Activated CD8-positive, alpha-beta memory T cell treated with anti-CD3 and anti-CD28 coated beads, Interleukin-2, amount 50 U/mL, for 48 hours (primary cell): ENCODE measurements around the gene SAE1.

Experiments used
- DNase-seq: peaks from one replicate; pipeline ENCODE4 v3.0.0-alpha.2; 2020

Gene SAE1

GRCh38 chr19:47168065-47168464 lies 37.4 kb downstream of the SAE1 start:
- no peak for DNase-seq

GRCh38 chr19:47172666-47173455 lies 42.2 kb downstream of the SAE1 start:
- no peak for DNase-seq

DNA sequence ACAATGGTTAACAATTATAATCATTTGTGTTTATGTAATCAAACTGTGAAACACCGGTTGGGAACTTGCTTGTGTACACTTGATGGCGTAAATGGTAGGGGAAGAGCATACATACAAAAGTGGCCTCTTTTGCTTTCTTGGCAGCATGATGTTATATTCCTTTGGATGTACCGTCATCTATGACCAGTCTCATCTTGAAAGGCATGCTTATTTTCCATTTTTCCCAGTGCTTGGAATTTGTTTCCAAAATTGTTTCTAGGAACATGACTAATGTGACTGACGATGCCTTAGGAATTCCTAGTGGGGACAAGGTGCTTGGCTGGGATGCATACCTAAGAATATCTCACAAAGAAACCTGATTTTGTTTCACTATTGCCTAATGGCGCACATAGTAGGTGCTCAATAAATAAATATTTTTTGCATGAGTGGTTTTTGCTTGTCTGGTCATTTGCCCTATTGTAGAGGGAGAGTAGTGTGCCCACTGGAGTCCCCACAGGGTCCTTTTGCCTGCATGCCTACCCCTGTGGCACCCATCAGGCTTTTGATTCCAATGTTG lies 45.5 kb downstream of the SAE1 start:
- no peak for DNase-seq

- no peak for DNase-seq
Measured at GRCh38 chr19:47176627-47177090, 46.0 kb downstream of the SAE1 start.

DNA sequence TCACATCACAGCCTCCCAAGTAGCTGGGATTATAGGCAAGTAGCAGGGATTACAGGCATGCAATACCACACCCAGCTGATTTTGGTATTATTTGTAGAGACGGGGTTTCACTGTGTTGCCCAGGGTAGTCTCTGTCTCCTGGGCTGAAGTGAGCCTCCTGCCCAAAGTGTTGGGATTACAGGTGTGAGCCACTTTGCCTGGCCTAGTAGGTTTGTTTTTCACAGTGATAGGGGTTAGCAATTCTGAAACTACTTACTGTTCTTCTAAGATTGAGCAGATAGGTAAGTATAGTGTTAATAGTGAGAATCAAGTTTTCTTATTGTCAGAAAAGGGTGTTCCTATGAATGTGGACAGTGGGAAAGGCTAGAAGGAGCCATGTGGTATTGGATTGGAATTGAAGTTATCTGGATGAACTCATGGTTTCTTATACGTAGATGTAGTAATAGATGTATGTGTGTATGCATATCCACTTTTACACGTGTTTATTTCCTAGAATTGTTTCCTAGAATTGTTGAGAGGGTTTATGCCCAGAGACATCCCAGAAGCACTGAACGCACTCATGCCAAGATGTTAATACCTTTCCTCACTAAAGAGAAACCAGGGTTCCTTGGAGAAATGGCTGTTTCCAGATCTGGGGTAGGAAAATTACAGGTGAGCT lies 49.1 kb downstream of the SAE1 start:
- no peak for DNase-seq

DNA sequence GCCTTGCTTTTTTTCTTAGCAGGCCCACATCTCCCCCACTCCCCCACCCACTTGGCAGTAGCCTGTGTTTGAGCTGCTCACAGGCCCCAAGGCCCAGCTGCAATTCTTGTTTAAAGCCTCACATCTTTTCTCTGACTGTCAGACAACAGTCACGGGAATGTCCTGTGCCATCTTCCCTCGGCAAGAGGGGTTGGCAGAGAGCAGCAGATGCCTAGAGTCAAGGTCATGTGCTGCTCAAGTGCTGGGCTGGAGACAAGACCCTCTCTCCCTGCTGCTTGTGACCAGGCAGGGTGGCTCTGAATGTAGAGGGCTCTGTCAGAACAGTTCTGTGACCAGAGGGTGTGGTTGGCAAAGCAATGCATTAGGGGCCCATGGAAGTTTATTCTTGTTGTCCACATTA lies 53.0 kb downstream of the SAE1 start:
- DNase-seq, result no peak

- peak; percentile 85 for DNase-seq
Measured at GRCh38 chr19:47186446-47187334, 56.1 kb downstream of the SAE1 start.

GRCh38 chr19:47187335-47187655 lies 56.7 kb downstream of the SAE1 start:
- no peak for DNase-seq

DNA sequence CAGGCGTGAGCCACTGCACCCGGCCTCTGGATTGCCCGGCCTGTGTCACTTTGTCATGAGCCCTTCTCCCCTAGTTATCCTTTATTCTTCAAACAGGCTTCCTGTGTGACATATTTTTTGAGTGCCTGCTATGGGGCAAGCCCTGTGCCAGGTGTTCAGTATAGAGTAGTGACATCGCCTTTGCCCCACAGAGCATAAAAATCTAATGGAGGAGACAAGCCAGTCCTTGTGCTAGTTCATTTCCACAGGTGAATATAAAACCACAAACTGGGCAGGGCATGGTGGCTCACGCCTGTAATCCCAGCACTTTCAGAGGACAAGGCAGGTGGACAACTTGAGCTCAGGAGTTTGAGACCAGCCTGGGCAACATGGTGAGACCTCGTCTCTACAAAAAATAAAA lies 57.2 kb downstream of the SAE1 start:
- DNase-seq, result no peak

- DNase-seq, result no peak
Measured at GRCh38 chr19:47188507-47189033, 57.9 kb downstream of the SAE1 start.

DNA sequence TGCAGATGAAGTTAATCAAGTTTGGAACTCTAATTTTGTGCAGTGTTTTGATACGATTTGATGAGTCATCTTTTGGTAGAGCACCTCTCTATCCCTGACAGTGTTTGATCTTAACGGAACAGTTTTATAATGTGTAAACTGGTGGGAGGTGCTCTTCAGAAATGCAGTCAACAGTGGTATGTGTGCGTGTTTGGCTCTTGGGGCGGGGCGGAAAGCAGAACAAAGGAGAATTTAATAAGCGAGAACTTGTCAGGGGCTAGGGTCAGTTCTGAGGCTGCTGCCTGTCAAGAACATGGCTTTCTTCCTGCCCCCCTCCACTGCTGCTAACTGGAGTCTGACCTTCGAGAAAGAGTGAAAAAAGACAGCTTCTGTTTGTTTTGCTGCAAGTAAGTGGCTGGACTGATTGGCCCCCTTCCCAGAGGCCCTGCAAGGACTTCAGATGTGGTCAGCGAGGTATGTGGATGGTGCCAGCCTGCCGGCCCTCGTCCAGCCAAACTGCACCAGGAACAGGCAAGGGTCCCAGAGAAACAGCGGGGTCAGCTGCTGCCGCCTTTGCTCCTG lies 59.6 kb downstream of the SAE1 start:
- peak; percentile 75 for DNase-seq

- no peak for DNase-seq
Measured at GRCh38 chr19:47195434-47195833, 64.8 kb downstream of the SAE1 start.

GRCh38 chr19:47197141-47197540 lies 66.5 kb downstream of the SAE1 start:
- no peak for DNase-seq

DNA sequence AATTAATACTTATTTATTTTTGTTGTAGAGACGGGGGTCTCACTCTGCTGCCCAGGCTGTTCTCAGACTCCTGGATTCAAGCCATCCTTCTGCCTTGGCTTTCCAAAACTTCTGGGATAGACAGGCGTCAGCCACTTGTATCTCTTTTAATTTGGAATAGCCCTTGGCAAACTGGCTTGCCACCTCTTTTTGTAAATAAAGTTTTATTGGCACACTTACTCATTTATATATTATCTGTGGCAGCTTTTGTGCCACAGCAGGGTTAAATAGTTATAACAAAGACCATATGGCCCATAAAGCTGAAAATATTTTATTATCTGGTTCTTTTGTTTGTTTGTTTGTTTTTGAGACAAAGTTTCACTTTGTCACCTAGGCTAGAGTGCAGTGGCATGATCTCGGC lies 69.9 kb downstream of the SAE1 start:
- no peak for DNase-seq

- DNase-seq, result no peak
Measured at GRCh38 chr19:47203254-47203653, 72.6 kb downstream of the SAE1 start.

DNA sequence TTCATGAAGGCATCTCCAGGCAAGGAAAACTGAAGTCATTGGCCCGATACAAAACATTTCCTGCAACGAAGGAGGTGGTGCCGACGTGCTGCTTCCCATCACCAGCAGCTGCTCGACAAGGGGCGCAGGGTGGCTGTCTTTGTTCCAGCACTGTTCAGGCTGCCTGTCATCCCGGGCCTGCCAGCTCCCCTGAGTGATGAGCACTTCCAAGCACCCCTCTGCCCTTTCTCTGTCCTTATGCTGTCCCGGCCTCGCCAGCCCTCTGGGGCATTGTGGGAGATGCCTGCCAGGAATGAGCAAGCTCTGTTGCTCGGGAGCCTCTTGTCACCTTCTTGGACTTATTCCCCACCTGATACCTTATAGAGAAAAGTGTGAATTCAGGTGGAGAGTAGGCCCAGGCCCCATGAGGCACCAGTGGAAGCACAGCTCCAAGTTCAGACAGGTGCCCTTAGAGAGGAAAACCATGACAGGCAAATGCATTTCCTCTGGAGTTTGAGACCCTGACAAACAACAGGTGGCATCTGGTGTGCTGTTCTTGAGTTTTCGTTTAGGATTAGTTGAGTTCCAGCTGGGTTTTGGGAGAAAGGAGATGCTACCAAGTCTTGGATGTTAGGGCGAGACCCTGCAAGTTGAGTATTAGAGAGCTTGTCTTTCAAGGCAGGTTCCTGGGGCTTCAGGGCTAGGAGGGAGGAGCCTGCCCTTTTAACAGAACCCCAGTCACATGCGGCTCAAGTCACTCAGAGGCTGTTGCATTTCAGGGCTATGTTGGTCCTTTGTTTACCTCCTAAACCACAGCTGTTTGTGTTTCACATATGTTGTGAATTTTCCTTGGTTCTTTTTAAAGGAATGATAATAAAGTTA lies 78.9 kb downstream of the SAE1 start:
- no peak for DNase-seq

DNA sequence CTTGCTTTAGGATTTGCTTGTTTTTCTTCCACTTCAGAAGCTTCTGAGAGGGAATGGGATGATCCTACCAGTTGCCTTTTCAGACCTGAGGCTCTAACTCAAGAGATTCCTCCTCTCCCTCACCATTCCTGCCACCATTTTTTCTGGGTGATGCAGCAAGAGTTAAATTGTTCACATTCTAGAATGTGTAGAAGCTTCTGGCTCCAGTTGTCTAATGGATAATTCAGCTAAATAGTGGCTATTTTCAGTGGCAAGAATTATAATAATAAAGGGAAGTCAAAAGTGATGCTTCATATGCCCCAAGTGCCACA lies 79.5 kb downstream of the SAE1 start:
- no peak for DNase-seq

- DNase-seq, result peak; percentile 88
Measured at GRCh38 chr19:47210689-47211316, 80.2 kb downstream of the SAE1 start.

- no peak for DNase-seq
Measured at GRCh38 chr19:47215581-47215980, 84.9 kb downstream of the SAE1 start.

DNA sequence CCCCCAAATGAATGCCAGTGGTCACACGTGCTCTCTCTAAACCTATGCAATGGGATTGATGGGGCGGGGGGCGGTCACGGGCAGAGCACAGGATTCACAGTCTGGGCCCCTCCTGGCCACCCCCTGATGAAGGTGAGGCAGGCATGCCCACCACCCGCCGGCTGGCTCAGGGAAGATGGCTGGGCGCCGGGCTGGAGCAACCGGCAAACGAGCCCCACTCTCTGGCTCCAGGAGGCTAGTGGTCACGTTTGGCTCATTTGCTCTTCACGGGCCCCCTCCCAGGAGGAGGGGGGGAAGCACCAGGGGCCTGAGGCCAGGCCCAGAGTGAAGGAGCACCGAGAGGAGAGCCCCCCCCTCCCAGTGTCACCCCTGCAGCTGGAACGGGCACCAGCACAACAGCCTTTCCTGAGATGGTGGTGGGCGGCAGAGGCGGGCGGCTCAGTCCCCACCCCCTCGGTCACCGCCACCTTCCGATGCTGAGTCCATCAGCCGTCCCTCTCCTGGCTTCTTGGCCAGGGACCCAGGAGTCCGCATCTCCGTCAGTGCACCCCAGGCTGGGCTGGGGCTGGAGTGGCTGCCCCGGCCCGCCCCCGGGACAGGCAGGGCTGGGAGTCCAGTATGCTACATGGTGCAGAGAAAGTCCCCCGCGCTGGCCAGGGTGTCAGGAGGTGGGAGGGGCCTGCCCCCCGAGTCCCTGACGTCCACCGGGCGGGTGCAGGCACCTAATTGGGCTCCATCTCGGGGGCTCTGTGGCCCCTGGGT lies 90.6 kb downstream of the SAE1 start:
- DNase-seq, result no peak

DNA sequence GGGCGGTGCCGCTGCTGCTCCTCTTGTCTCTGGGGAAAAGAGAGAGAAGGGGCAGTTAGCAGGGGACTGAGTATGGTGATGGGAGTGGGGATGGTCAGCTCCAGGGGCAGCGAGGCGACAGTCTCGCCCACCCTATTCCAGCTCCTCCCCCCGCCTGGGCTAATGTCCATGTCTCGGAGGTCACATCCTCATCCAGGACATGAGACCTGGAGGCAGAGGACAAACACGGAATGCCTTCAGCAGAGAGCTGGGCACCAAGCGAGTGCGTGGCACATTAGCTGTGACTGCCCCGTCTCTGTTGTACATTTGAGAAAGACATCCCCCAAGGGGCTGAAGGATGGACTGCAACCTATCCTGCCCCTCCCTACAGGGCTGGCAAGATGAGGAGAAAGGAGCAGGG lies 91.3 kb downstream of the SAE1 start:
- DNase-seq, result no peak
